ENCODE results near the gene MGMT.

Gene MGMT

GRCh38 chr10:129652021-129652420, 185.0 kb downstream of the MGMT start:
- DNase-seq (ENCODE audit: low spot score), result no peak
- no peak for FAIRE-seq

GRCh38 chr10:129652521-129653201, 185.6 kb downstream of the MGMT start:
- FAIRE-seq (no peak), DNase-seq (ENCODE audit: low spot score) (no peak)

GRCh38 chr10:129653428-129653827, 186.4 kb downstream of the MGMT start:
- FAIRE-seq, result no peak
- no peak for DNase-seq (ENCODE audit: low spot score)

- no peak for FAIRE-seq
- no peak for DNase-seq (ENCODE audit: low spot score)
Observed at GRCh38 chr10:129653861-129654260, 186.8 kb downstream of the MGMT start.

- DNase-seq (ENCODE audit: low spot score) (no peak), FAIRE-seq (no peak)
Observed at GRCh38 chr10:129654461-129654860, 187.4 kb downstream of the MGMT start.

- FAIRE-seq (no peak), DNase-seq (ENCODE audit: low spot score) (no peak)
Observed at GRCh38 chr10:129655007-129655678, 188.1 kb downstream of the MGMT start.

GRCh38 chr10:129655679-129656031, 188.6 kb downstream of the MGMT start:
- DNase-seq (ENCODE audit: low spot score) (no peak), FAIRE-seq (no peak)

- FAIRE-seq (no peak), DNase-seq (ENCODE audit: low spot score) (no peak)
Observed at GRCh38 chr10:129656642-129657041, 189.6 kb downstream of the MGMT start.

GRCh38 chr10:129657297-129658017, 190.4 kb downstream of the MGMT start:
- FAIRE-seq (no peak), DNase-seq (ENCODE audit: low spot score) (no peak)

- no peak for DNase-seq (ENCODE audit: low spot score)
- no peak for FAIRE-seq
Observed at GRCh38 chr10:129658376-129659072, 191.5 kb downstream of the MGMT start.

GRCh38 chr10:129659508-129660268, 192.6 kb downstream of the MGMT start:
- FAIRE-seq (no peak), DNase-seq (ENCODE audit: low spot score) (no peak)

- no peak for DNase-seq (ENCODE audit: low spot score)
- no peak for FAIRE-seq
Observed at GRCh38 chr10:129660569-129660968, 193.5 kb downstream of the MGMT start.

- no peak for DNase-seq (ENCODE audit: low spot score)
- no peak for FAIRE-seq
Observed at GRCh38 chr10:129662426-129662825, 195.4 kb downstream of the MGMT start.

- FAIRE-seq, result no peak
- no peak for DNase-seq (ENCODE audit: low spot score)
Observed at GRCh38 chr10:129670124-129670523, 203.1 kb downstream of the MGMT start.

- FAIRE-seq (no peak), DNase-seq (ENCODE audit: low spot score) (no peak)
Observed at GRCh38 chr10:129673292-129673691, 206.3 kb downstream of the MGMT start.

GRCh38 chr10:129675027-129675769, 208.2 kb downstream of the MGMT start:
- DNase-seq (ENCODE audit: low spot score) (no peak), FAIRE-seq (no peak)

- DNase-seq (ENCODE audit: low spot score) (no peak), FAIRE-seq (no peak)
Observed at GRCh38 chr10:129676014-129676413, 209.0 kb downstream of the MGMT start.

GRCh38 chr10:129677377-129677927, 210.4 kb downstream of the MGMT start:
- no peak for DNase-seq (ENCODE audit: low spot score)
- no peak for FAIRE-seq

- DNase-seq (ENCODE audit: low spot score) (no peak), FAIRE-seq (no peak)
Observed at GRCh38 chr10:129678186-129678585, 211.1 kb downstream of the MGMT start.

- DNase-seq (ENCODE audit: low spot score) (no peak), FAIRE-seq (no peak)
Observed at GRCh38 chr10:129679207-129679606, 212.2 kb downstream of the MGMT start.
